Neural cell (in vitro differentiated cells): ENCODE data around the gene B4GALT1. TPM values are rescaled to one million over a fixed set of nuclear protein-coding genes. Genes with fewer than 3 reads are reported as not detected.

Experiments
- H2AFZ ChIP-seq: fragments of 200-600, 300-800 bp; sonication (generic), shearing (Covaris generic); 2 replicates; pipeline ENCODE4 v1.6.0; 2014; ENCODE audit warnings: low read depth, mild to moderate bottlenecking, antibody characterized with exemption, low read length, moderate library complexity
- H3F3A ChIP-seq: fragments of 200-600 bp; shearing (Covaris generic); 2 replicates; pipeline ENCODE4 v1.6.1; 2016; ENCODE audit warnings: mild to moderate bottlenecking, moderate library complexity, mixed read lengths, antibody characterized with exemption, low read length; ENCODE audit not compliant: insufficient read depth, poor library complexity, severe bottlenecking
- H3K27ac ChIP-seq: fragments of 200-600, 300-800 bp; sonication (generic), shearing (Covaris generic); 2 replicates; pipeline ENCODE4 v1.5.1; 2014; ENCODE audit warnings: mild to moderate bottlenecking, low read length, moderate library complexity
- H3K27me3 ChIP-seq: fragments of 300-800, 200-600 bp; sonication (generic), shearing (Covaris generic); 2 replicates; pipeline ENCODE4 v1.6.0; 2014; ENCODE audit warnings: mild to moderate bottlenecking, low read depth, low read length, moderate library complexity; ENCODE audit not compliant: insufficient read depth
- H3K36me3 ChIP-seq: fragments of 300-800, 200-600 bp; sonication (generic), shearing (Covaris generic); 2 replicates; pipeline ENCODE4 v1.5.1; 2014; ENCODE audit warnings: mild to moderate bottlenecking, antibody characterized with exemption, low read length, moderate library complexity; ENCODE audit not compliant: insufficient read depth
- H3K4me2 ChIP-seq: fragments of 300-800, 200-600 bp; sonication (generic), shearing (Covaris generic); 2 replicates; pipeline ENCODE4 v1.6.0; 2014; ENCODE audit warnings: mild to moderate bottlenecking, low read length
- H3K4me3 ChIP-seq: fragments of 300-800, 200-600 bp; sonication (generic), shearing (Covaris generic); 2 replicates; pipeline ENCODE4 v1.5.1; 2014; ENCODE audit warnings: mild to moderate bottlenecking, low read length, moderate library complexity
- H3K79me2 ChIP-seq: fragments of 200-600 bp; shearing (Covaris generic); replicated peaks from 2 replicates; pipeline ENCODE4 v1.6.0; 2014; ENCODE audit warnings: mild to moderate bottlenecking, low read length, moderate library complexity; ENCODE audit not compliant: insufficient read depth
- H3K9ac ChIP-seq: fragments of 300-800, 200-600 bp; sonication (generic), shearing (Covaris generic); 2 replicates; pipeline ENCODE4 v1.6.1; 2016; ENCODE audit warnings: mild to moderate bottlenecking, low read length, mixed read lengths
- H3K9me2 ChIP-seq: fragments of 200-600 bp; shearing (Covaris generic); 2 replicates; pipeline ENCODE4 v1.6.1; 2016; ENCODE audit warnings: mild to moderate bottlenecking, low read length, mixed read lengths; ENCODE audit not compliant: insufficient read depth
- H3K9me3 ChIP-seq: fragments of 200-600, 300-800 bp; sonication (generic), shearing (Covaris generic); 2 replicates; pipeline ENCODE4 v1.6.1; 2016; ENCODE audit warnings: mild to moderate bottlenecking, mixed run types, low read length, moderate library complexity, mixed read lengths
- H4K20me1 ChIP-seq: fragments of 200-600 bp; shearing (Covaris generic); 2 replicates; pipeline ENCODE4 v1.6.1; 2016; ENCODE audit warnings: mild to moderate bottlenecking, mixed run types; ENCODE audit not compliant: insufficient read depth
- CTCF ChIP-seq: fragments of 450-650 bp; IDR thresholded peaks from 2 replicates; pipeline ENCODE4 v1.5.1; 2014; ENCODE audit warnings: antibody characterized with exemption, mild to moderate bottlenecking, moderate library complexity; ENCODE audit not compliant: poor library complexity, severe bottlenecking
- EP300 ChIP-seq: fragments of 450-650 bp; conservative IDR thresholded peaks from 2 replicates; pipeline ENCODE4 v1.6.1; 2014; ENCODE audit warnings: antibody characterized with exemption, mild to moderate bottlenecking, moderate library complexity; ENCODE audit not compliant: poor library complexity, severe bottlenecking
- EZH2 ChIP-seq: fragments of 200-600, 300-800 bp; shearing (Covaris generic), sonication (generic); IDR thresholded peaks from 2 replicates; pipeline ENCODE4 v1.6.1; 2014; ENCODE audit warnings: antibody characterized with exemption, low read length, borderline replicate concordance, mild to moderate bottlenecking; ENCODE audit not compliant: insufficient read depth, poor library complexity, severe bottlenecking
- MXI1 ChIP-seq: fragments of 450-650 bp; conservative IDR thresholded peaks from 2 replicates; pipeline ENCODE4 v1.6.1; 2014; ENCODE audit warnings: antibody characterized with exemption, mild to moderate bottlenecking; ENCODE audit not compliant: poor library complexity, severe bottlenecking
- POLR2AphosphoS5 ChIP-seq: IDR thresholded peaks from 2 replicates; pipeline ENCODE4 v1.6.1; 2012
- RAD21 ChIP-seq: fragments of 450-650 bp; conservative IDR thresholded peaks from 2 replicates; pipeline ENCODE4 v1.6.1; 2014; ENCODE audit warnings: antibody characterized with exemption, mild to moderate bottlenecking, moderate library complexity
- REST ChIP-seq: IDR thresholded peaks from 2 replicates; pipeline ENCODE4 v1.6.1; 2012; ENCODE audit warnings: borderline replicate concordance
- SMC3 ChIP-seq: fragments of 450-650 bp; conservative IDR thresholded peaks from 2 replicates; pipeline ENCODE4 v1.6.1; 2014; ENCODE audit warnings: antibody characterized with exemption, mild to moderate bottlenecking, moderate library complexity; ENCODE audit not compliant: poor library complexity
- TAF1 ChIP-seq: IDR thresholded peaks from 2 replicates; pipeline ENCODE4 v1.6.1; 2012; ENCODE audit warnings: low read depth
- polyA plus RNA-seq: library from polyadenylated mRNA; depleted of rRNA; stranded (reverse); fragments of >200 nt; gene quantifications from 2 replicates; pipeline ENCODE4 v1.2.3, GENCODE V29; 2014

Gene B4GALT1
- polyA plus RNA-seq, 1 donor from 2014 or later: 0.41 TPM

- H3K27me3 ChIP-seq: no peaks in the 10 kb centered on the region
- H3F3A ChIP-seq: no peaks in the 10 kb centered on the region
- H2AFZ ChIP-seq: no peak overlapping the region
- no peaks in the 10 kb centered on the region for H4K20me1 ChIP-seq
- no peak overlapping the region for H3K4me2 ChIP-seq
- H3K36me3 ChIP-seq: no peaks in the 10 kb centered on the region
- no peaks in the 10 kb centered on the region for H3K79me2 ChIP-seq
- no peaks in the 10 kb centered on the region for H3K9me2 ChIP-seq
- H3K9me3 ChIP-seq: no peaks in the 10 kb centered on the region
- TF ChIP-seq CTCF (no peak), POLR2AphosphoS5 (no peak), RAD21 (no peak), TAF1 (no peak), EP300 (no peak), MXI1 (no peak), SMC3 (no peak), EZH2 (no peak)
- no peak overlapping the region for H3K4me3 ChIP-seq
- H3K9ac ChIP-seq: no peak overlapping the region
- H3K27ac ChIP-seq: no peak overlapping the region
Measured at GRCh38 chr9:33202552-33203201, 35.5 kb upstream of the B4GALT1 start.

- H3K27ac ChIP-seq: no peak overlapping the region
- no peaks in the 10 kb centered on the region for H4K20me1 ChIP-seq
- TF ChIP-seq EP300: no peak
- TF ChIP-seq MXI1: no peak
- TF ChIP-seq REST: no peak
- no peak for TF ChIP-seq POLR2AphosphoS5
- TF ChIP-seq RAD21: no peak
- TF ChIP-seq SMC3: no peak
- no peak for TF ChIP-seq CTCF
- TF ChIP-seq TAF1: no peak
- no peak for TF ChIP-seq EZH2
- no peak overlapping the region for H3K4me3 ChIP-seq
- H3K9ac ChIP-seq: no peak overlapping the region
- H3K9me3 ChIP-seq: no peaks in the 10 kb centered on the region
- no peaks in the 10 kb centered on the region for H3K27me3 ChIP-seq
- H2AFZ ChIP-seq: no peak overlapping the region
- no peaks in the 10 kb centered on the region for H3K36me3 ChIP-seq
- H3F3A ChIP-seq: no peaks in the 10 kb centered on the region
- H3K4me2 ChIP-seq: no peak overlapping the region
- no peaks in the 10 kb centered on the region for H3K9me2 ChIP-seq
- H3K79me2 ChIP-seq: no peaks in the 10 kb centered on the region
Measured at GRCh38 chr9:33202018-33202417, 34.9 kb upstream of the B4GALT1 start.
